ENCODE data around the gene IFNA13.

GRCh38 chr9:21350787-21351186 lies 17.1 kb downstream of the IFNA13 start, which contains the start of gene IFNA6:
- TF ChIP-seq YY1 (IDR thresholded peaks at IDR 0.05; ENCODE audit: insufficient read depth, insufficient read length) = no peak
- no peak for TF ChIP-seq ZNF274 (IDR thresholded peaks at IDR 0.05; ENCODE audit: low read depth, low read length)
- no peak for TF ChIP-seq SUZ12 (IDR thresholded peaks at IDR 0.05; ENCODE audit: extremely low read depth, insufficient read depth, insufficient read length)
